Activated CD4-positive, alpha-beta T cell treated with anti-CD3 and anti-CD28 coated beads for 36 hours (primary cell): ENCODE data around the gene HAP1. TPM values are rescaled to one million over a fixed set of nuclear protein-coding genes. Genes with fewer than 3 reads are reported as not detected.
"Not testable (repeated sequence)": the region's sequence is repeated elsewhere in the genome, so short reads cannot be mapped to it uniquely, and the experiment has no call there.

Experiments used
- ATAC-seq: fragments of 200-7000 bp; cut with Tn5 transposase; one replicate; pipeline ENCODE4 v1.10.0; 2021; ENCODE audit warnings: mild to moderate bottlenecking, moderate library complexity
- CTCF ChIA-PET: fragments of 350-600 bp; sonication (Branson Sonifier 250); formaldehyde crosslinking; loops from one replicate; lab custom pipeline; 2021; ENCODE audit warnings: antibody characterized with exemption; lab: Charles Lee
- POLR2A ChIA-PET: fragments of 350-600 bp; sonication (Branson Sonifier 250); formaldehyde crosslinking; loops from one replicate; lab custom pipeline; 2021; ENCODE audit warnings: antibody characterized with exemption, inconsistent platforms; lab: Charles Lee
- DNase-seq: peaks from one replicate; pipeline ENCODE4 v3.0.0-alpha.2; 2020
- H3K27ac Mint-ChIP-seq: one replicate; pipeline ENCODE4 v1.8.0; 2021; ENCODE audit warnings: mixed read lengths
- H3K27me3 Mint-ChIP-seq: one replicate; pipeline ENCODE4 v1.8.0; 2021; ENCODE audit warnings: mixed read lengths
- H3K36me3 Mint-ChIP-seq: one replicate; pipeline ENCODE4 v1.8.0; 2021; ENCODE audit warnings: low read depth, mixed read lengths
- H3K4me1 Mint-ChIP-seq: one replicate; pipeline ENCODE4 v1.8.0; 2021; ENCODE audit warnings: mixed read lengths
- H3K4me3 Mint-ChIP-seq: one replicate; pipeline ENCODE4 v1.8.0; 2021; ENCODE audit warnings: mild to moderate bottlenecking, moderate library complexity, mixed read lengths
- H3K9me3 Mint-ChIP-seq: one replicate; pipeline ENCODE4 v1.8.0; 2021; ENCODE audit warnings: low read depth, mixed read lengths
- intact Hi-C, 2 experiments: fragments of 100-400 bp; cut with DNase I in 1 of 2; cut with micrococcal nuclease in 1 of 2; formaldehyde crosslinking; loops; one replicate each; pipeline versions ENCODE4 v1.14.2 to v1.15.1; 2022 to 2024; cut with DNase I, micrococcal nuclease
- total RNA-seq, 2 experiments: library from RNA; stranded (reverse); gene quantifications; one replicate each; pipeline ENCODE4 v1.2.3, GENCODE V29; 2021

The HAP1 gene
- total RNA-seq, 2 experiments from 2014 or later, result not detected

DNA sequence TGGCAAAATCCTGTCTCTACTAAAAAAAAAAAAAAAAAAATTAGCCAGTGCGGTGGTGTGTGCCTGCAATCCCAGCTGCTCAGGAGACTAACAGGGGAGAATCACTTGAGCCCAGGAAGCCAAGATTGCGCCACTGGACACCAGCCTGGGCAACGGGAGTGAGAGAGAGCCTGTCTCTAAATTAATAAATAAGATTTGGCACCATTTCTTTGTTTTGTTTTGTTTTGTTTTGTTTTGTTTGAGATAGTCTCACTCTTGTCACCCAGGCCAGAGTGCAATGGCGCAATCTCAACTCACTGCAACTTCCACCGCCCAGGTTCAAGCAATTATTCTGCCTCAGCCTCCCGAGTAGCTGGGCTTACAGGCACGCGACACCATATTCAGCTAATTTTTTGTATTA is 31.7 kb downstream of the HAP1 start:
- Mint-ChIP-seq H3K4me3 (no peak overlapping the region), H3K36me3 (no peaks in the 10 kb centered on the region), H3K27me3 (peaks cover 4% of the 10 kb centered on the region), H3K4me1 (peaks cover 4% of the 10 kb centered on the region), H3K27ac (no peak overlapping the region), H3K9me3 (no peaks in the 10 kb centered on the region)
- intact Hi-C loops, result no loop called here
- ChIA-PET POLR2A (no interaction called here), CTCF (interaction anchor here (0.7 kb wide), 1 partner anchor 322 kb away, joined by 3 read pairs; no protein-coding TSS in a partner anchor)
- no peak for ATAC-seq
- DNase-seq, result no peak

DNA sequence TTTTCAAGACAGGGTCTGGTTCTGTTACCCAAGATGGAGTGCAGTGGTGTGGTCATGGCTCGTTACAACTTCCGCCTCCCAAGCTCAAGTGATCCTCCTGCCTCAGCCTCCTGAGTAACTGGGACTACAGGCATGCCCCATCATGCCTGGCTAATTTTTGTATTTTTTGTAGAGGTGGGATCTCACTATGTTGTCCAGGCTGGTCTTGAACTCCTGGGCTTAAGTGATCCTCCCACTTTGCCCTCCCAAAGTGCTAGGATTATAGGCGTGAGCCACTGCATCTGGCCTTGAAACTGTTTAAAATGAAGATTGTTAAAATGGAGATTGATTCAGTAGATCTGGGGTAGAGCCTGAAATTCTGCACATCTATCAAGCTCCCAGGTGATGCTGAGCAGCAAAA is 33.6 kb downstream of the HAP1 start:
- intact Hi-C loops, H3K27ac Mint-ChIP-seq, H3K9me3 Mint-ChIP-seq, H3K27me3 Mint-ChIP-seq, DNase-seq, POLR2A ChIA-PET, H3K4me3 Mint-ChIP-seq, CTCF ChIA-PET, ATAC-seq, H3K36me3 Mint-ChIP-seq: not testable (repeated sequence)
- peaks cover 10% of the 10 kb centered on the region for H3K4me1 Mint-ChIP-seq

DNA sequence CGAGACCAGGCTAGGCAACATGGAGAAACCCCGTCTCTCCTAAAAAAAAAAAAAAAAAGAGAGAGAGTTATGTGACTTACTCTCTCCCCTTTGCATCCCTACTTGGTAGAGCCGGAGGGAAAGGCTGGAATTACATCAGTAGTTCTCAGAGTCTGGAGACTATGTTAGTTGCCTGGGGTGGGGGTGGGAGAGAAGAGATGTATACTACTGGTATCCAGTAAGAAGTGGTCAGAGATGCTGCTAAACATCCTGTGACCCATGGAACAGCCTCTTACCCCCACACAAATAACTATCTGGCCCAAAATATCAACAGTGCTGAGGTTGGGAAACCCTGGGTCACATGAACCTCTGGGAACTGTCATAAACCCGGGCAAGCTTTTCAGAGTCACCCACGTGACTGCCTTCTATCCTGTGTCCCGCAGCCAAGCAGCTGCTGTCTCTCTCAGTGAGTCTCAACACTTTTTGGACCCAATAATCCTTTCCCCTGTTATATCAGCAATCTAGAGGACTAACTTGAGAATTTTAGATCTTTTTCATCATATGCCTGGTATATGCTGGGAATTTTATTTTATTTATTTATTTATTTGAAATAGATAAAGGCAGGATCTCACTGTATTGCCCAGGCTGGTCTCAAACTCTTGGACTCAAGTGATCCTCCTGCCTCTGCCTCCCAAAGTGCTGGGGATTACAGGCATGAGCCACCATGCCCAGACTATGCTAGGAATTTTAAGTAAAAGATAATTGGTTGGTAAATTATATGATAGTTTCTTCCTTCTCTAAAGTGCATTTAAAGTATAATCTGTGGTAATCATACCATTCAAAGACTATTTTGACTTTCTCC is 37.1 kb downstream of the HAP1 start:
- H3K4me3 Mint-ChIP-seq, result no peak overlapping the region
- ATAC-seq, result no peak
- H3K27ac Mint-ChIP-seq, result no peak overlapping the region
- POLR2A ChIA-PET, result no interaction called here
- CTCF ChIA-PET, result no interaction called here
- intact Hi-C loops, result no loop called here
- DNase-seq, result no peak
- H3K27me3 Mint-ChIP-seq, result no peaks in the 10 kb centered on the region
- H3K36me3 Mint-ChIP-seq, result peaks cover 10% of the 10 kb centered on the region
- peaks cover 11% of the 10 kb centered on the region for H3K4me1 Mint-ChIP-seq
- H3K9me3 Mint-ChIP-seq, result no peaks in the 10 kb centered on the region

DNA sequence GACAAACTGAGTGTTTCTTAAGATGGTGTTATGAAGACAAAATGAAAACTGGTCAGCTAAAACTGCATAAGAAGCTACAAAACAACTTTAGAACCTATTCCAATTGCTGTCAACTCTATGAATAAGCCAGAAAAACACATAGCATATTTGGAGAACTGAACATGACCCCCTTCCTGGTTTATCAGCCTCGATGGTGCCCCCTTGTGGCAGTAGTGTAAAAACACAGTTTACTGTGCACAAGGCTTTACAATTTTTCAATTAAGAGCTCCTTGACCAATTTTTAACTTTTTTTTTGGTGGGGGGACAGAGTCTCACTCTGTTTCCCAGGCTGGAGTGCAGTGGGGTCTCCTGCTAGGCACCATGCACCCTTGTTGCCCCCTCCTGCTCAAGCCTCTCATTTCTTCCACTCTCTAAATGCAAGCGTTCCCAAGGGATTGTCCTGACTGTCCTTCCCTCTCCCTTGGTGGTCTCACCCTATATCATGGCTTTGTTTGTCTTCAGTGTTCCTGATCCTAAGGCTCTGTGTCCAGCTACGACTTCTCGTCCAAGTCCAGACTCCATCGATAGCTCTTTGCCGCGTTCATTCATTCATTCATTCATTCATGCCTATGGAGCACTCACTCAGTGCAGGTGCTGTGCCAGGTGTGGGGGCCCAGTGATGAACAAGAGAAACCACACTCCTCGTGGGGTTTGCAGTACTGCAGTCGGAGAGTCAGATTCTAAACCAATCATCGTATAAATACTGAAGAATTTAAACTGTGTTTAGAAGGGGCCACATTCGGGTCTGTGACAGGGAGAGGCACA is 38.3 kb downstream of the HAP1 start:
- H3K36me3 Mint-ChIP-seq, result peaks cover 21% of the 10 kb centered on the region
- H3K9me3 Mint-ChIP-seq, result no peaks in the 10 kb centered on the region
- H3K4me3 Mint-ChIP-seq, result no peak overlapping the region
- H3K27ac Mint-ChIP-seq, result no peak overlapping the region
- CTCF ChIA-PET, result interaction anchor here (0.5 to 2.0 kb wide), 25 partner anchors 10 to 1044 kb away, joined by 3 to 19 read pairs (median 4); no protein-coding TSS in a partner anchor
- intact Hi-C loops, result no loop called here
- H3K27me3 Mint-ChIP-seq, result no peaks in the 10 kb centered on the region
- ATAC-seq, result peak; percentile 62
- DNase-seq, result peak; percentile 90
- H3K4me1 Mint-ChIP-seq, result peaks cover 18% of the 10 kb centered on the region
- POLR2A ChIA-PET, result interaction anchor here (0.6 to 1.0 kb wide), 4 partner anchors 17 to 36 kb away, joined by 4 read pairs; no protein-coding TSS in a partner anchor

DNA sequence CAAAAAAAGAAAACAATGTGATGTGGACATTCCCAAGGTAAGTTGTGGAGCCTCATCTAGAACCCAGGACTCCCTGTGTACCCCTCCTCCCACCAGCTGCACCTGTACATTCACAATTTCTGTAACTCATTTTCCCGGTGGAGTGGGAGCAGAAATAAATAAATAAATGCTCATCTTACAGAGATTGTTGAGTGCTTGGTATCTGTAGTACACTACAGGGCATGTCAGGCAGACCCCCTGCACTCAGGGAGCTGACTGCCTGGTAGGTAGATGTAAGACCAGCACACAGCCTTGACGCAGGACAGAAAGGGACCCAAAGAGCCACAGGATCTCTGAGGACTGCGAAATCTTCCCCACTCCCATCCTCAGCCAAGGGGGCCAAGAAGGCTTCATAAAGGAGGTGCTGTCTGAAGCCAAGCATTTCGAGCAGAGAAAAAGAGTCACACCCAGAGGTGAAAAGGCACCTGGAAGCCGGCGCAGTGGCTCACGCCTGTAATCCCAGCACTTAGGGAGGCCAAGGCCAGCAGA is 39.2 kb downstream of the HAP1 start:
- ChIA-PET CTCF (interaction anchor here (0.5 to 2.0 kb wide), 16 partner anchors 10 to 1043 kb away, joined by 3 to 19 read pairs (median 4); no protein-coding TSS in a partner anchor), POLR2A (interaction anchor here (0.9 kb wide), 1 partner anchor 11 kb away, joined by 3 read pairs; no protein-coding TSS in a partner anchor)
- no peak overlapping the region for H3K4me3 Mint-ChIP-seq
- H3K36me3 Mint-ChIP-seq, result peaks cover 30% of the 10 kb centered on the region
- H3K4me1 Mint-ChIP-seq, result peaks cover 22% of the 10 kb centered on the region
- no peaks in the 10 kb centered on the region for H3K9me3 Mint-ChIP-seq
- no peaks in the 10 kb centered on the region for H3K27me3 Mint-ChIP-seq
- intact Hi-C loops, result no loop called here
- no peak overlapping the region for H3K27ac Mint-ChIP-seq
- ATAC-seq (no peak), DNase-seq (no peak)

DNA sequence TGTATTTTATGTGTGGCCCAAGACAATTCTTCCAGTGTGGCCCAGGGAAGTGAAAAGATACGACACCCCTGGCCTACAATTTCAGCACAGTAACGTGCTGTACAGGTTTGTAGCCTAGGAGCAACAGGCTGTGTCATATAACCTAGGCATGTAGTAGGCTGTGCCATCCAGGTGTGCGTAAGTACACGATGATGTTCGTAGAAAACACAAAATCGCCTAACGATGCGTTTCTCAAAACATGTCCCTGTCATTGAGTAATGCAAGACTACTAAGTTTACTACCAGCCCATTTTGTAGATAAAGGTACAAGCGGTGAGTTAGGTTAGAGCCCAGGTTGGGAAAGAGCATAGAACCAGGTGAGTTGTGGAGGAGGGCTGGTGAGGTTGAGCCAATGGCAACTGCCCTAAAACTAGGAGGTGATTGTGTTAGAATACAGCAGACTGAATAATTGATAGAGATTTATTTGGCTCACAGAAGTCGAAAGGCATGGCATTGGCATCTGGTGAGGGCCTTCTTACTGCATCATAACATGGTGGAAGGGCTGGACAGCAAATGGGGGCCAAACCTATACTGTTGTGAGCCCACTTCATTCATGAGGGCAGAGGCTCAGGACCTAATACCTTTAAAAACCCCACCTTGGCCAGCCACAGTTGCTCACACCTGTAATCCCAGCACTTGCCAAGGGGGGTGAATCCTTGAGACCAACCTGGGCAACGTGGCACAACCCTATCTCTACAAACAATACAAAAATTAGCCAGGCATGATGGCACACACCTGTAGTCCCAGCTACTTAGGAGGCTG is 41.5 kb downstream of the HAP1 start:
- no peak for ATAC-seq
- ChIA-PET CTCF (interaction anchor here (0.6 to 6.4 kb wide), 7 partner anchors 13 to 1236 kb away, joined by 3 to 61 read pairs (median 4); no protein-coding TSS in a partner anchor), POLR2A (interaction anchor here (0.7 to 7.3 kb wide), 5 partner anchors 14 to 499 kb away, joined by 3 to 147 read pairs (median 6); no protein-coding TSS in a partner anchor)
- DNase-seq, result no peak
- Mint-ChIP-seq H3K4me3 (peak overlapping the region; percentile 3), H3K27me3 (no peaks in the 10 kb centered on the region), H3K9me3 (no peaks in the 10 kb centered on the region), H3K27ac (peak overlapping the region; percentile 44), H3K4me1 (peaks cover 22% of the 10 kb centered on the region), H3K36me3 (peaks cover 46% of the 10 kb centered on the region)
- intact Hi-C loops, result no loop called here

DNA sequence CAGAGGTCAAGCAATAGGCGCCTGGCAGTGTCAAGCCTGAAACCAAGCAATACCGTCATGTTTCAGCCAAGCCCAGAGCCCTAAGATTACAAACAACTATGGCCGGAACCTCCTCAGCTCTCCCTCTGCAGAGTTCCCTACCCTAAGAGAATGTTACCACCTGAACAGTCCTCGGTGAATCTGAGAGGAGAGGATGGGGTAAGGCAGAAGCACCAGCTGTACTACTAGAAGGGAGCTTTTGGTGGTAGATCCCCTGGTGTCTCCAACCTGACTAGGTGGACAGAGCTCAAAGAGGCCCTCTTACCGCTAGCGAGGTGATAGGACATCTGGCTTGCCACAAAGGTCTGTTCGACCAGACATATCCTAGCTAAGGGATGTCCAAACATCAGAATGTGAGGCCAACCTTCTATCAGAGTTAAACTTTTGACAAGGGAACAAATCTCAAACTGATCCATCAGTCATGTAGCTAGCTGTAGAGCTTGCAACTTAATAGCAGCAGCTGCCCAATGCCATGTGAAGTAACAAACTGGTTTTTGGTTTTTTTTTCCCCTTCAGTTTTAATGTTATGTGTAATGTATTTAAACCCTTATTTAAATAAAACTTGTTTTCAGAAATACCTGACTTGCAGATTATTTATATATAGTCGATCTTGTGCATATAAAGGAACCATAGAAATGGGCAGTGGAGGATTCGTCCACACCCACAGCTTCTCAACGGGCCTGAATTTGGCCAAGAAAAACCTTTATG is 43.2 kb downstream of the HAP1 start:
- Mint-ChIP-seq H3K4me3 (peak overlapping the region; percentile 97), H3K27me3 (no peaks in the 10 kb centered on the region), H3K27ac (peak overlapping the region; percentile 95), H3K9me3 (no peaks in the 10 kb centered on the region), H3K4me1 (peaks cover 24% of the 10 kb centered on the region), H3K36me3 (peaks cover 46% of the 10 kb centered on the region)
- intact Hi-C loops, result no loop called here
- ATAC-seq, result no peak
- ChIA-PET CTCF (interaction anchor here (0.6 to 6.4 kb wide), 6 partner anchors 12 to 234 kb away, joined by 3 to 64 read pairs (median 11); partner anchors contain the start of gene P3H4), POLR2A (interaction anchor here (0.6 to 7.3 kb wide), 8 partner anchors 12 to 1314 kb away, joined by 3 to 147 read pairs (median 4); no protein-coding TSS in a partner anchor)
- DNase-seq, result no peak

DNA sequence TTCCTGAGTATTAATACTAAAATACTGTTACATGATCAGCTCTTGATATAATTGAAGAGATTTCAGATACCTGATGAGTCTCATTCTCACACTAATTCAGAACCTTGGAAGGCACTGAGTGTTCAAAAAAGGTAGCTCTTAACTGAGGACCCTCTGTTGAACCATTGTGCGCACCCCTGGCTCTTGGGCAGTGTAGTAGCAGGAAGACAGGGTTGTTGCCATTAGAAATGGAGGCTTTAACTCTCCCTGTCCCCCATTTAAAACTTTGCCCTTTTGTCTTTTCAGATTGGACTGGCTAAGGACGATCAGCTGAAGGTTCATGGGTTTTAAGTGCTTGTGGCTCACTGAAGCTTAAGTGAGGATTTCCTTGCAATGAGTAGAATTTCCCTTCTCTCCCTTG is 43.9 kb downstream of the HAP1 start:
- Mint-ChIP-seq H3K36me3 (peaks cover 44% of the 10 kb centered on the region), H3K27me3 (no peaks in the 10 kb centered on the region), H3K27ac (peak overlapping the region; percentile 95), H3K9me3 (no peaks in the 10 kb centered on the region), H3K4me1 (peaks cover 20% of the 10 kb centered on the region), H3K4me3 (peak overlapping the region; percentile 97)
- intact Hi-C loops, result no loop called here
- ATAC-seq (no peak), DNase-seq (no peak)
- ChIA-PET POLR2A (interaction anchor here (0.6 to 7.3 kb wide), 6 partner anchors 11 to 1192 kb away, joined by 3 to 147 read pairs (median 6); partner anchors contain the start of gene ACLY), CTCF (interaction anchor here (0.6 to 6.4 kb wide), 6 partner anchors 11 to 121 kb away, joined by 3 to 64 read pairs (median 12); partner anchors contain the start of gene P3H4)

DNA sequence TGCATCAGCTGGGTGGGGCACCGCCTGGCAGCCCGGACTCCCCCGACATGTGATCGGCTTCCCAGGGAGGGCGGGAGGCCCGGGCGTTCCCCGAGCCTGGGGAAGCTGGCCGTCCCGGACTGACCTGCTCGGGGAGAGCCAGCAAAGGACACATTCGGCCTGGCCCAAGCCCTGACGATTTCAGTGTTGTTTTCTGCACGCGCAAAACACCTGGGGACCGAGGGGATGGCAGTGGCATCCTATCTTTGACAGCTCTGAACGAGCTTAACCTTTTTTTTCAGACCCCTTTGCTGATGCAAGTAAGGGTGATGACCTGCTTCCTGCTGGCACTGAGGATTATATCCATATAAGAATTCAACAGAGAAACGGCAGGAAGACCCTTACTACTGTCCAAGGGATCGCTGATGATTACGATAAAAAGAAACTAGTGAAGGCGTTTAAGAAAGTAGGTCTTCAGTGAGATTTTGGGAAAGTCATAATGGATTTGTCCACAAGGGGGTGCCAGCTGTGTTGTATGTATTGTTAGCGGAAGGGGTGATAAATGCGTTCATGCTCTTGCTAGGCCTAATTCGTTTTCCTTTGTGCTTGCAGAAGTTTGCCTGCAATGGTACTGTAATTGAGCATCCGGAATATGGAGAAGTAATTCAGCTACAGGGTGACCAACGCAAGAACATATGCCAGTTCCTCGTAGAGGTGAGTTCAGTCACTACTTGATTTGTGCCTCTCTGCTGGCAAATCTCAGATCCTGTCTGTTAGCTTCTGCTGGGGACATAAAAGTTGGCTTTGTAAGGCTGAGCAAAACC is 44.7 kb downstream of the HAP1 start:
- no peaks in the 10 kb centered on the region for H3K27me3 Mint-ChIP-seq
- ATAC-seq (no peak), DNase-seq (peak; percentile 76)
- peak overlapping the region; percentile 95 for H3K27ac Mint-ChIP-seq
- peaks cover 20% of the 10 kb centered on the region for H3K4me1 Mint-ChIP-seq
- intact Hi-C loops, result loop anchor here (1.0 to 5.0 kb wide), 7 partner anchors 230 to 1589 kb away; partner anchors contain the start of genes CDC6 (in 1 of the 2), DNAJC7 (in 1 of the 2), NR1D1 (in 1 of the 2) and RPL27 (in 1 of the 2)
- H3K4me3 Mint-ChIP-seq, result peak overlapping the region; percentile 97
- ChIA-PET POLR2A (interaction anchor here (0.6 to 7.3 kb wide), 15 partner anchors 10 to 1406 kb away, joined by 3 to 147 read pairs (median 5); partner anchors contain the start of gene ACLY), CTCF (interaction anchor here (0.6 to 6.4 kb wide), 9 partner anchors 10 to 380 kb away, joined by 3 to 64 read pairs (median 5); partner anchors contain the start of gene KRTAP16-1)
- peaks cover 42% of the 10 kb centered on the region for H3K36me3 Mint-ChIP-seq
- H3K9me3 Mint-ChIP-seq, result no peaks in the 10 kb centered on the region
